T-cell (primary cell): Measurements from ENCODE around the gene IFNAR1. TPM values are rescaled to one million over a fixed set of nuclear protein-coding genes. Genes with fewer than 3 reads are reported as not detected.
"Not testable (repeated sequence)": the region's sequence is repeated elsewhere in the genome, so short reads cannot be mapped to it uniquely, and the experiment has no call there.

Experiments
- ATAC-seq, 4 experiments: fragments of 200-7000 bp in 3 of 4; fragments of 150-1000 bp in 1 of 4; cut with Tn5 transposase; replicated peaks in 1 of 4; 1 replicate in 3 of 4; 2 replicates in 1 of 4; pipeline ENCODE4 v1.10.0; 2021; ENCODE audit warnings: moderate library complexity in 3 of 4, mild to moderate bottlenecking in 2 of 4, moderate number of reproducible peaks in 1 of 4
- CTCF ChIA-PET, 2 donors: fragments of 300-600 bp; sonication (Branson Sonifier 250); formaldehyde crosslinking; loops; one replicate each; lab custom pipeline; 2022; ENCODE audit warnings: antibody characterized with exemption in 2 of 2; lab: Charles Lee
- POLR2A ChIA-PET, 2 donors: fragments of 300-600 bp; sonication (Branson Sonifier 250); formaldehyde crosslinking; loops; one replicate each; lab custom pipeline; 2022; ENCODE audit warnings: antibody characterized with exemption in 2 of 2; lab: Charles Lee
- DNase-seq, 35 experiments: peaks; one replicate each; pipeline versions ENCODE4 v3.0.0 to v3.0.0-alpha.2; 2013 to 2023
- H3K27ac ChIP-seq: one replicate; pipeline ENCODE4 v1.5.1; 2013; ENCODE audit warnings: low read length
- H3K27me3 ChIP-seq, 2 experiments: replicated peaks in 1 of 2; 1 replicate in 1 of 2; 2 replicates in 1 of 2; pipeline versions ENCODE4 v1.6.1 to v1.7.0; 2013; ENCODE audit warnings: low read length in 1 of 2, mixed read lengths in 1 of 2; ENCODE audit not compliant: control insufficient read depth in 2 of 2, insufficient read depth in 2 of 2; ENCODE audit errors: extremely low read depth in 1 of 2
- H3K36me3 ChIP-seq, 2 donors: 1 replicate in 1 of 2; 2 replicates in 1 of 2; pipeline versions ENCODE4 v1.6.1 to v1.7.0; 2013; ENCODE audit warnings: low read length in 1 of 2; ENCODE audit not compliant: control insufficient read depth in 2 of 2, insufficient read depth in 1 of 2; ENCODE audit errors: extremely low read depth in 1 of 2
- H3K4me1 ChIP-seq, 2 experiments: 1 replicate in 1 of 2; 2 replicates in 1 of 2; pipeline versions ENCODE4 v1.6.1 to v1.7.0; 2013; ENCODE audit warnings: low read length in 2 of 2, mixed read lengths in 1 of 2; ENCODE audit not compliant: insufficient read depth in 2 of 2, control insufficient read depth in 1 of 2; ENCODE audit errors: extremely low read depth in 1 of 2
- H3K4me3 ChIP-seq, 2 donors: 1 replicate in 1 of 2; 2 replicates in 1 of 2; pipeline versions ENCODE4 v1.5.1 to v1.7.0; 2013; ENCODE audit warnings: mild to moderate bottlenecking in 2 of 2, low read length in 1 of 2, moderate library complexity in 1 of 2; ENCODE audit not compliant: control insufficient read depth in 1 of 2; ENCODE audit errors: extremely low read depth in 1 of 2
- H3K9me3 ChIP-seq: 2 replicates; pipeline ENCODE4 v1.7.0; 2013
- H3K27ac Mint-ChIP-seq, 2 donors: one replicate each; pipeline ENCODE4 v1.8.0; 2020 to 2021; ENCODE audit warnings: mild to moderate bottlenecking in 2 of 2, mixed read lengths in 2 of 2
- H3K27me3 Mint-ChIP-seq, 2 donors: one replicate each; pipeline ENCODE4 v1.8.0; 2021 to 2022; ENCODE audit warnings: mixed read lengths in 2 of 2
- H3K36me3 Mint-ChIP-seq: one replicate; pipeline ENCODE4 v1.8.0; 2021; ENCODE audit warnings: mixed read lengths
- H3K4me1 Mint-ChIP-seq, 3 donors: one replicate each; pipeline ENCODE4 v1.8.0; 2020 to 2022; ENCODE audit warnings: mixed read lengths in 3 of 3, mild to moderate bottlenecking in 1 of 3
- H3K4me3 Mint-ChIP-seq, 3 donors: one replicate each; pipeline ENCODE4 v1.8.0; 2020 to 2022; ENCODE audit warnings: mild to moderate bottlenecking in 3 of 3, mixed read lengths in 3 of 3, moderate library complexity in 3 of 3
- H3K9me3 Mint-ChIP-seq, 3 donors: one replicate each; pipeline ENCODE4 v1.8.0; 2020 to 2022; ENCODE audit warnings: mixed read lengths in 3 of 3
- WGBS: methylation state at CpG from one replicate; pipeline ENCODE4 v1.1.5; 2013; ENCODE audit warnings: missing lambda C conversion rate; ENCODE audit not compliant: insufficient coverage; 5-methylcytosine and 5-hydroxymethylcytosine counted together
- total RNA-seq, 35 experiments: library from RNA in 6 of 35; stranded (reverse) in 6 of 35; fragments of 120-200 nt in 1 of 35; gene quantifications; one replicate each; pipeline versions ENCODE4 v1.2.1 to v1.2.4 and lab custom pipeline; 2013 to 2026

IFNAR1 gene
- total RNA-seq, 5 donors from 2014 or later (not counting 1 experiment from before 2014, with no cell fraction given), result 22.1 to 51.1 (median 45.6) TPM

DNA sequence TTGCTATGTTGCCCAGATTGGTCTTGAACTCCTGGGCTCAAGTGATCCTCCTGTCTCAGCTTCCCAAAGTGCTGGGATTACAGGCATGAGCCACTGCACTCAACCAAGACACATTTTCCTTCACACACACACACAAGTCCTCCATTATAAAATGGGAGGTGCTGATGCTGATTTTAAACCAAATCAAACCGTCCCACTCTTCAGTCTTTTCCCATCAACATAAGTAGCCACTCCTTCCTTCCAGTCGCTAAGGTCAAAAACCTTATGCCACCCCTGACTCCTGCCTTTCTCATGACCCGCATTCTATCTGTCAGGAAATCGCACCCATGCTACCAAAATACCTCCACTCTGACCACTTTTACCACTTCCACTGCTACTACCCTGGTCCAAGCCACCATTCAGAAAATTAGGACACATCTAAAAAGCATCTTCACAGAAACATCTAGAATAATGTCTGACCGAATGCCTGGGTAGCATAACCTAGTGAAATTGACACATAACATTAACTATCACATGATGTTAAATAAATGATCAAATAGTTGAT, 50.4 kb downstream of the IFNAR1 start:
- H3K4me3 Mint-ChIP-seq, result no peak overlapping the region
- H3K9me3 Mint-ChIP-seq, result no peaks in the 10 kb centered on the region
- ChIA-PET CTCF (interaction anchor here (0.8 to 2.9 kb wide), 4 partner anchors 14 to 178 kb away, joined by 4 to 19 read pairs (median 5); no protein-coding TSS in a partner anchor), POLR2A (interaction anchor here in 1 of 2 donors (0.7 kb wide), 1 partner anchor 12 kb away, joined by 3 read pairs; no protein-coding TSS in a partner anchor)
- DNase-seq, result no peak
- no peaks in the 10 kb centered on the region for H3K36me3 Mint-ChIP-seq
- H3K9me3 ChIP-seq, result no peaks in the 10 kb centered on the region
- H3K27me3 Mint-ChIP-seq, result peaks cover 0 to 10% of the 10 kb centered on the region in 2 donors
- H3K36me3 ChIP-seq, result no peaks in the 10 kb centered on the region
- H3K4me1 ChIP-seq, result peaks cover 7 to 17% of the 10 kb centered on the region in 2 experiments
- no peak overlapping the region for H3K27ac ChIP-seq
- ATAC-seq, result no peak
- H3K4me3 ChIP-seq, result no peak overlapping the region
- WGBS, result 42% methylated on average over 4 of the region's 5 CpGs
- peaks cover 0 to 31% of the 10 kb centered on the region in 2 experiments for H3K27me3 ChIP-seq
- H3K27ac Mint-ChIP-seq, result no peak overlapping the region
- H3K4me1 Mint-ChIP-seq, result peaks cover 14 to 40% (median 15%) of the 10 kb centered on the region in 3 donors

DNA sequence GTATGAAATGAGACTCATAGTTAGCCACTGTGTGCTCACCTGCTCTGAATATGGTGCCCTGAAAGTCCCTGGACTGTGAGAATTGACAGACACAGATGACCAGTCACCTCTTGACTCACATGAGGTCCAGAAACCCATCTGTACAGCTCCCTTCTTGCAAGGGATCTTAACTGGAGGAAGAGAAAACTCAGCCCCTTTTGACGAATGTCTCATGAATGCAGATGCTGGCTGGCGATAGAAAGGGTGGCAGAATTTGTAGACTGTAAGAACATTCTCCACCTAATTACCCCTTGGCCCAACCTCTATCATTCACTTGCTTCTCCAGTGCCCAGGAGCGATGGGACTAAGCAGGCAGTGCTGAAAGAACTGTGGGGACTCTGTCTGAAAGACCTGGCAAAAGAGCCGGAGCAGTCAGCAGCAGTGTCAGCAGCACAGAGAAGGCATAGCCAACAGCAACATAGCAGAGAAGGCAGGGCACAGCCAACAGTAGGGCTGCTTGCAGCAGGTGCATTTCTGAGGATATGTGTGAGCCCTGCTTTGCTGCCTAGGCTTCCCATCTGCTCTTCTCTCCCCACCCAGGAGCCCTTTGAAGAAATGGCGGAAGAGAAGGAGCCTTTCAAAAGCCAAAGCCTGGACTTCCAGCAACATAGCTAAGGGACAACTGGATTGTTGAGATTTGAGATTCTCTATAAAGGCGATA, 52.6 kb downstream of the IFNAR1 start:
- ChIA-PET CTCF (interaction anchor here in 1 of 2 donors (1.9 kb wide), 2 partner anchors 16 to 180 kb away, joined by 4 to 6 read pairs; no protein-coding TSS in a partner anchor), POLR2A (interaction anchor here in 1 of 2 donors (0.6 to 0.9 kb wide), 2 partner anchors 16 to 51 kb away, joined by 3 to 5 read pairs; no protein-coding TSS in a partner anchor)
- H3K27ac ChIP-seq, result no peak overlapping the region
- ATAC-seq, result no peak
- peaks cover 19 to 38% of the 10 kb centered on the region in 2 experiments for H3K4me1 ChIP-seq
- H3K36me3 Mint-ChIP-seq, result no peaks in the 10 kb centered on the region
- H3K27me3 Mint-ChIP-seq, result peaks cover 0 to 10% of the 10 kb centered on the region in 2 donors
- H3K4me3 Mint-ChIP-seq, result no peak overlapping the region
- H3K36me3 ChIP-seq, result no peaks in the 10 kb centered on the region
- H3K9me3 ChIP-seq, result no peaks in the 10 kb centered on the region
- peaks cover 35 to 62% (median 36%) of the 10 kb centered on the region in 3 donors for H3K4me1 Mint-ChIP-seq
- peak overlapping the region in 1 of 2 donors; percentile 61 for H3K27ac Mint-ChIP-seq
- no peak for DNase-seq
- no peak overlapping the region for H3K4me3 ChIP-seq
- no peaks in the 10 kb centered on the region for H3K9me3 Mint-ChIP-seq
- H3K27me3 ChIP-seq, result peaks cover 0 to 37% of the 10 kb centered on the region in 2 experiments
- WGBS, result 100% methylated on average over 1 of the region's 6 CpGs

GRCh38 chr21:33378081-33378480, 53.3 kb downstream of the IFNAR1 start:
- H3K27ac ChIP-seq, result no peak overlapping the region
- no peaks in the 10 kb centered on the region for H3K9me3 ChIP-seq
- 96% methylated on average over 8 of the region's 9 CpGs for WGBS
- Mint-ChIP-seq H3K27me3 (peaks cover 0 to 10% of the 10 kb centered on the region in 2 donors), H3K36me3 (no peaks in the 10 kb centered on the region), H3K4me1 (peaks cover 42 to 69% (median 43%) of the 10 kb centered on the region in 3 donors), H3K9me3 (no peaks in the 10 kb centered on the region), H3K4me3 (no peak overlapping the region), H3K27ac (no peak overlapping the region)
- H3K4me3 ChIP-seq, result no peak overlapping the region
- H3K36me3 ChIP-seq, result no peaks in the 10 kb centered on the region
- ChIA-PET POLR2A (no interaction called here), CTCF (interaction anchor here in 1 of 2 donors (0.6 kb wide), 1 partner anchor 12 kb away, joined by 5 read pairs; no protein-coding TSS in a partner anchor)
- H3K27me3 ChIP-seq, result peaks cover 0 to 40% of the 10 kb centered on the region in 2 experiments
- ATAC-seq (no peak), DNase-seq (no peak)
- peaks cover 24 to 45% of the 10 kb centered on the region in 2 experiments for H3K4me1 ChIP-seq

DNA sequence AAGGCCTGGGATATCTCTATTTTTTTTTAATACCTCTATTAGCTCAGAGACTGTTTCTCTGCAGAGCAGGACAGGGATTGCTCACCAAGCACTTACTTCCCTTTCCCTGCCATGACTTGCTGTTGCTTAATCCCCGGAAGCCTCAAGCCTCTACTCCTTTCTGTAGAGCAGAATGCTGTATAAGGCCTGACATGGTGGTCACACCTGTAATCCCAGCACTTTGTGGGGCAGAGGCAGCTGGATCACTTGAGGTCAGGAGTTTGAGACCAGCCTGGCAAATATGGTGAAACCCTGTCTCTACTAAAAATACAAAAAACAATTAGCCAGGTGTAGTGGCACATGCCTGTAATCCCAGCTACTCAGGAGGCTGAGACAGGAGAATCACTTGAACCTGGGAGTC, 55.2 kb downstream of the IFNAR1 start:
- ATAC-seq, H3K9me3 Mint-ChIP-seq, POLR2A ChIA-PET, H3K36me3 ChIP-seq, H3K9me3 ChIP-seq, DNase-seq, H3K36me3 Mint-ChIP-seq, H3K4me3 ChIP-seq: not testable (repeated sequence)
- Histone ChIP-seq H3K4me1 (peaks cover 40 to 59% of the 10 kb centered on the region in 2 experiments), H3K27me3 (peaks cover 0 to 34% of the 10 kb centered on the region in 2 experiments), H3K27ac (peak overlapping the region; percentile 73)
- CTCF ChIA-PET, result interaction anchor here (0.7 to 2.6 kb wide), 3 partner anchors 19 to 183 kb away, joined by 3 to 17 read pairs (median 4); no protein-coding TSS in a partner anchor
- WGBS, result no CpG with 5 or more reads among the region's 1 CpG
- H3K4me1 Mint-ChIP-seq, result peaks cover 55 to 75% (median 61%) of the 10 kb centered on the region in 3 donors
- peak overlapping the region in 1 of 3 donors; percentile 84 for H3K4me3 Mint-ChIP-seq
- peaks cover 0 to 10% of the 10 kb centered on the region in 2 donors for H3K27me3 Mint-ChIP-seq
- H3K27ac Mint-ChIP-seq, result peak overlapping the region; percentile 88 to 94

GRCh38 chr21:33380483-33380998, 55.8 kb downstream of the IFNAR1 start:
- peak; percentile 55 to 82 (median 68) for DNase-seq
- H3K4me3 ChIP-seq, result no peak overlapping the region
- peak; percentile 54 to 87 (median 85) for ATAC-seq
- H3K9me3 ChIP-seq, result no peaks in the 10 kb centered on the region
- Mint-ChIP-seq H3K9me3 (no peaks in the 10 kb centered on the region), H3K27ac (peak overlapping the region; percentile 88 to 94), H3K4me1 (peaks cover 56 to 75% (median 61%) of the 10 kb centered on the region in 3 donors), H3K4me3 (peak overlapping the region; percentile 6 to 84 (median 24)), H3K36me3 (no peaks in the 10 kb centered on the region), H3K27me3 (peaks cover 0 to 10% of the 10 kb centered on the region in 2 donors)
- peaks cover 0 to 40% of the 10 kb centered on the region in 2 experiments for H3K27me3 ChIP-seq
- POLR2A ChIA-PET, result no interaction called here
- peaks cover 45 to 60% of the 10 kb centered on the region in 2 experiments for H3K4me1 ChIP-seq
- H3K36me3 ChIP-seq, result no peaks in the 10 kb centered on the region
- peak overlapping the region; percentile 73 for H3K27ac ChIP-seq
- CTCF ChIA-PET, result interaction anchor here in 1 of 2 donors (2.6 kb wide), 1 partner anchor 19 kb away, joined by 17 read pairs; no protein-coding TSS in a partner anchor
- 4% methylated on average over 9 of the region's 11 CpGs for WGBS

DNA sequence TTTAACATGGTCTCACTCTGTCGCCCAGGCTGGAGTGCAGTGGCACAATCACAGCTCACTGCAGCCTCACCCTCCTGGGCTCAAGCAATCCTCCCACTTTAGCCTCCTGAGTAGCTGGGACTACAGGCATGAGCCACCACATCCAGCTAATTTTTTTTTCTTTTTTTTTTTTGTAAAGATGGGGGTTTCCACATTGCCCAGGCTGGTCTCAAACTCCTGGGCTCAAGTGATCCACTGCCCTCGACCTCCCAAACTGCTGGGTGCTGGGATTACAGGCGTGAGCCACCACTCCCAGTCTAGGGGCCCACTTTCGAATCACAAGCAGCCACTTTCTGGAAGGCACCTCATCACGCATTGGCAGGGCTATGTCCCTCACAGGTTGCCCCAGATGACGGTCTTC, 56.6 kb downstream of the IFNAR1 start:
- H3K4me3 ChIP-seq, ATAC-seq, H3K9me3 Mint-ChIP-seq, POLR2A ChIA-PET, DNase-seq, H3K27ac ChIP-seq, H3K9me3 ChIP-seq, H3K36me3 Mint-ChIP-seq, H3K36me3 ChIP-seq, H3K27me3 Mint-ChIP-seq: not testable (repeated sequence)
- Histone ChIP-seq H3K27me3 (peaks cover 0 to 40% of the 10 kb centered on the region in 2 experiments), H3K4me1 (peaks cover 45 to 62% of the 10 kb centered on the region in 2 experiments)
- H3K4me3 Mint-ChIP-seq, result peak overlapping the region in 1 of 3 donors; percentile 84
- 81% methylated on average over 5 of the region's 6 CpGs for WGBS
- CTCF ChIA-PET, result interaction anchor here (0.6 to 2.6 kb wide), 3 partner anchors 20 to 819 kb away, joined by 3 to 17 read pairs (median 3); no protein-coding TSS in a partner anchor
- H3K4me1 Mint-ChIP-seq, result peaks cover 57 to 79% (median 63%) of the 10 kb centered on the region in 3 donors
- peak overlapping the region; percentile 88 to 94 for H3K27ac Mint-ChIP-seq
